GM06990 (cell line): ENCODE data around the gene TMED1.
"Not testable (repeated sequence)": the region's sequence is repeated elsewhere in the genome, so short reads cannot be mapped to it uniquely, and the experiment has no call there.

Experiments
- DNase-seq: peaks from one replicate; pipeline ENCODE4 v3.0.0-alpha.2; 2011; ENCODE audit not compliant: insufficient read length; ENCODE audit errors: extremely low read depth
- H3K27me3 ChIP-seq: replicated peaks from 2 replicates; pipeline ENCODE4 v1.6.0; 2011; ENCODE audit warnings: low read length; ENCODE audit not compliant: control insufficient read depth, insufficient read depth
- H3K36me3 ChIP-seq: 2 replicates; pipeline ENCODE4 v1.5.1; 2011; ENCODE audit warnings: low read length; ENCODE audit not compliant: control insufficient read depth, insufficient read depth
- H3K4me3 ChIP-seq: replicated peaks from 2 replicates; pipeline ENCODE4 v1.5.1; 2011; ENCODE audit warnings: low read depth, mild to moderate bottlenecking, control low read depth, low read length
- CTCF ChIP-seq: IDR thresholded peaks from 2 replicates; pipeline ENCODE4 v1.5.1; 2011; ENCODE audit warnings: low read length, control low read depth, mild to moderate bottlenecking, inconsistent platforms; ENCODE audit not compliant: insufficient read depth, poor library complexity, severe bottlenecking

TMED1 gene

GRCh38 chr19:10870955-10871603, 35.1 kb upstream of the TMED1 start, which contains the start of gene CARM1:
Gene CARM1 (plus strand): TSS chr19:10871553. CDS start chr19:10871703, 150 bp downstream.
- peak; percentile 96 for DNase-seq
- H3K4me3 ChIP-seq, result peak within 1 kb of the TSS; percentile 91

GRCh38 chr19:10870501-10870954, 34.5 kb upstream of the TMED1 start:
- no peaks in the 10 kb centered on the region for H3K27me3 ChIP-seq
- TF ChIP-seq CTCF, result no peak
- H3K4me3 ChIP-seq, result peak overlapping the region; percentile 49
- DNase-seq, result no peak
- no peaks in the 10 kb centered on the region; the same call in none of the 2 replicates for H3K36me3 ChIP-seq

More at GRCh38 chr19:10870955-10871603, 35.1 kb upstream of the TMED1 start, which contains the start of gene CARM1:
- H3K27me3 ChIP-seq, result no peaks in the 10 kb centered on the region
- no peaks in the 10 kb centered on the region; the same call in none of the 2 replicates for H3K36me3 ChIP-seq
- peak; percentile 37 for TF ChIP-seq CTCF

- not testable (repeated sequence) for H3K27me3 ChIP-seq, DNase-seq, H3K36me3 ChIP-seq, H3K4me3 ChIP-seq
Measured at GRCh38 chr19:10869872-10870311, 33.9 kb upstream of the TMED1 start.

- no peaks in the 10 kb centered on the region; the same call in none of the 2 replicates for H3K36me3 ChIP-seq
- no peak for TF ChIP-seq CTCF
- H3K27me3 ChIP-seq, result no peaks in the 10 kb centered on the region
- no peak for DNase-seq
- H3K4me3 ChIP-seq, result no peak overlapping the region
Measured at GRCh38 chr19:10868872-10869547, 33.0 kb upstream of the TMED1 start.

- H3K27me3 ChIP-seq, result no peaks in the 10 kb centered on the region
- TF ChIP-seq CTCF, result no peak
- no peak overlapping the region for H3K4me3 ChIP-seq
- H3K36me3 ChIP-seq, result no peaks in the 10 kb centered on the region; the same call in none of the 2 replicates
- no peak for DNase-seq
Measured at GRCh38 chr19:10866495-10866894, 30.5 kb upstream of the TMED1 start.

- Histone ChIP-seq H3K36me3 (no peaks in the 10 kb centered on the region; the same call in none of the 2 replicates), H3K4me3 (no peak overlapping the region), H3K27me3 (no peaks in the 10 kb centered on the region)
- peak; percentile 97 for TF ChIP-seq CTCF
- no peak for DNase-seq
Measured at GRCh38 chr19:10864538-10864899, 28.5 kb upstream of the TMED1 start.
